ENCODE measurements around the gene NUPR1.

- TF ChIP-seq CTCF (IDR thresholded peaks at IDR 0.05) (no peak), ZFX (IDR thresholded peaks at IDR 0.05; ENCODE audit: borderline replicate concordance) (no peak)
Observed at GRCh38 chr16:28527985-28528384, 10.8 kb downstream of the NUPR1 start.
